Activated CD8-positive, alpha-beta memory T cell treated with anti-CD3 and anti-CD28 coated beads for 36 hours (primary cell): ENCODE results near the gene ETV4. TPM values are rescaled to one million over a fixed set of nuclear protein-coding genes. Genes with fewer than 3 reads are reported as not detected.

ENCODE experiments used
- CTCF ChIA-PET: fragments of 350-600 bp; sonication (Branson Sonifier 250); formaldehyde crosslinking; loops from one replicate; lab custom pipeline; 2021; ENCODE audit warnings: antibody characterized with exemption; lab: Charles Lee
- POLR2A ChIA-PET: fragments of 350-600 bp; sonication (Branson Sonifier 250); formaldehyde crosslinking; loops from one replicate; lab custom pipeline; 2021; ENCODE audit warnings: antibody characterized with exemption; lab: Charles Lee
- total RNA-seq, 2 experiments: library from RNA; stranded (reverse); gene quantifications; one replicate each; pipeline ENCODE4 v1.2.3, GENCODE V29; 2021

ETV4 gene
- total RNA-seq, 2 experiments from 2014 or later: 9.8 to 10.0 TPM

DNA sequence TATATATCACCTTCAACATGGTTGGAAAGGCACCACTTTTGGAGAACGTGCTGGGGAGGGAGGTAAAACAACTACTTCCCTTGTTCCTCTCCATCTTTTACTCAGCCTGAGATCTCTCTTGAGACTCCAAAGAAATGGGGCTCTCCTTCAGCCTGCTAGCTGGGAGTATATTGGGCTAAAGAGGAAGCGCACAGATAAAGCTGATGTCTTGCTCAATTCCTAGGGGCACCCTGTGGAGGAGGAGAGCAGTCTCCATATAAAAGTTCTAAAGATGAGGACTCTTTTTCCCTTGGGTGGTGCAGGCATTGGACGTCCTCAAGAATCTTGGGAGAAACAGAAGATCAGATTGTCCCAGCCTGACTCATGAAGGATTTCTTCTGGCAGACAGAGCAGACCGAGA lies 4.6 kb upstream of the ETV4 start:
- ChIA-PET POLR2A (no interaction called here), CTCF (no interaction called here)

DNA sequence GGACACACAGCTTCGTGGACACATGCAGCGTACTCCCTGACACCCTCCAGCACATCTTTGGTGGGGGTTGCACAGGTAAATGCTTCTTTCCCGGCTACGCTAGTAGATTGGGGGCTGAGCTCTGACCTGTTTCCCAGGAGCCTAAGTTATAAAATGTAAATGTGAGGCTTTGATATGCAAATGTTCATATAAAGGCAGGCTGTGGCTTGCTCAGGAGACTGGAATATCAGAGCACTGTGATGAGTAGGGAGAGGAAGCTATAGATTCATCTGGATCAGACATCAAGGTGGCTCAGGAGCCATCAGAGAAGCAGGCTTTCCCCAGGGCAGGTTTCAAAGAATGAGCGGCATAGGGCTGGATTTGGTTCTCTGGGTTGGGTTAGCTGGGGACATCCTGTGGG lies 3.4 kb upstream of the ETV4 start:
- POLR2A ChIA-PET: no interaction called here

DNA sequence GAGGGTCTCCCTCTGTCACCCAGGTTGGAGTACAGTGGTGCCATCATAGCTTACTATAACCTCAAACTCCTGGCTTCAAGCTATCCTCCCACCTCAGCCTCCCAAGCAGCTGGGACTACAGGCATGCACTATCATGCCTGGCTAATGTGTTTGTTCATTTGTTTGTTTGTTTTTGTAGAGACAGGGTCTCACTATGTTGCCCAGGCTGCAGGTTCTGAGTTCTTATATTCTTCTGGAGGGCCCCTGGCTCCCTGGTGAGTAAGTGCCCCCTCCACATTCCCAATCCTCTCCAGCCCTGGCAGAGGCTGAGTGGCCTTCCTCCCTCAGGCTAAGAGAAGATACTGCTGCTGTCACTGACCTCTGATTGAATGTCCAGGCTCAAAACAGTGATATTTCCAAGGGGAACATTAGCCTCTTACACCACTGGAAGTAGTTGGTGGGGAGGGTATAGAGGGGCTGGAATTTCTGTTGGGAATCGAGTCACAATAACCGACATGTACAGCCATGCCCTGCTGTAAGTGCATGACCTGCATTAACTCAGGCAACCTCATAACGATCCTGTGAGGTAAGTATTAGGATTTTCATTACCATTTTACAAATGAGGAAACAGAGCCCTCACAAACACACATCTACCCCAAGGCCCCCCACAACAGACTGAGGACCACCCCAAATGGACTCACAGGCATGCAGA lies 2.7 kb upstream of the ETV4 start:
- ChIA-PET CTCF (interaction anchor here (0.7 to 2.3 kb wide), 4 partner anchors 9 to 65 kb away, joined by 3 to 16 read pairs (median 4); partner anchors contain the start of gene DHX8), POLR2A (no interaction called here)

More for the DNA sequence above, 3.4 kb upstream of the ETV4 start:
- CTCF ChIA-PET: no interaction called here

DNA sequence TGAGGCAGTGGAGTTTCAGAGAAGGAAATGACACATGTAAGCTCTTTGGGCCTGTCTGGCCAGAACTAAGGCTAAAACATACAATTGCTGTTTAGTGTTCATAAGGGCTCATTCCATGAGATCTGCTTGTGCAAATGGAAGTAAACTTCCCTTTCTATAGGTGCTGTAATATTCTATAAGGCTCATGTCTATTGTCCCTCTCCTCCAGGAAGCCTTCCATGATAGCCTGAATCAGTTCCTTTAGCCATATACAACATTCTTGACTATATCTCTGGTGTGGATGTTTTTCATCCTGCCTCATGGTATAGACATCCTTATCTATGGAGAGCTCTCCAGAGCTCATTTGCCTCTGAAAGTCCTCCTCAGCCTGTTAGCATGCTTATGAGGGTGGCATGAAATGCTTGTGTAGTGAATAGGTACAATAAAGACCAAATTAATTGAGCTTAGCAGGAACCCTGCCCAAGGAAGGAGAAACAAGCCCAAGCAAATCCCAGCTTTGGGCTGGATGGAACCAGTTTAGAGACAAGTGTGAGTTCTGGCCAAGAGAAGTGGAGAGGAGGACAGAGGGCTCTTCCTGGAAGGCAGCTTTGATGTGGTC lies 1.6 kb upstream of the ETV4 start:
- POLR2A ChIA-PET: no interaction called here
- CTCF ChIA-PET: interaction anchor here (0.7 to 2.3 kb wide), 3 partner anchors 28 to 64 kb away, joined by 3 to 16 read pairs (median 3); partner anchors contain the start of gene DHX8

DNA sequence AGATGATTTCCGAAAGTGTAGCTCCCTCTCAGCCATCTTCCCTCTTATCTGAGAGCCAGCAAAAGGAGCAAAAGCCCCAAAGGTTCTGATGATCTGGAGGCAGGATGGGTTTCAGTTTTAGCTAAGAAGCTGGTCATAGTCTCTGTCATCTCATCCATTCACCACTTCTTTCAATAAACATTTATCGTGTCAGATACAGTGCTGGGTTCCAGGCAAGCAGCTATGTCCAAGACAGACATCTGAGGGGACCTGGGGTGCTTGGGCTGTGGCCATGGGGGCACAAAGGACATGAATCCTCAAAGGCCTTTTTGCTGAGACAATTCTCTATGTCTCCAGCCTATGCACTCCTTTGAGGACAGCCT lies 1.0 kb upstream of the ETV4 start:
- ChIA-PET POLR2A (interaction anchor here (0.6 kb wide), 1 partner anchor 675 kb away, joined by 3 read pairs; no protein-coding TSS in a partner anchor), CTCF (interaction anchor here (1.4 to 2.3 kb wide), 3 partner anchors 64 to 396 kb away, joined by 3 to 16 read pairs (median 3); partner anchors contain the start of genes ARL4D and DHX8)

DNA sequence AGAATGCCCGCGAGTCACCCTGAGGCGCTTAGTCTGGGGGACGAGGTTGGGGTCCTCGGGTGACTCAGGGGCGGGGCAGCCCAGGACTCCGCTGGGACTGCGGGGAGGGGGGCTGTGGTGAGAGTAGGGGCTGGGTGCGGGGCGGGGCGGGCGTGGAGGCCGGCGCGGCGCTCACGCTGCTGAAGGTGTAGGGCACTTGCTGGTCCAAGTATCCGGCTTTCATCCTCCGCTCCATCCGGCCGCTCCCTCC lies 832 bp downstream of the ETV4 start:
- CTCF ChIA-PET: no interaction called here
- POLR2A ChIA-PET: interaction anchor here (0.5 to 0.6 kb wide), 3 partner anchors 9 to 1560 kb away, joined by 3 to 4 read pairs (median 4); no protein-coding TSS in a partner anchor

DNA sequence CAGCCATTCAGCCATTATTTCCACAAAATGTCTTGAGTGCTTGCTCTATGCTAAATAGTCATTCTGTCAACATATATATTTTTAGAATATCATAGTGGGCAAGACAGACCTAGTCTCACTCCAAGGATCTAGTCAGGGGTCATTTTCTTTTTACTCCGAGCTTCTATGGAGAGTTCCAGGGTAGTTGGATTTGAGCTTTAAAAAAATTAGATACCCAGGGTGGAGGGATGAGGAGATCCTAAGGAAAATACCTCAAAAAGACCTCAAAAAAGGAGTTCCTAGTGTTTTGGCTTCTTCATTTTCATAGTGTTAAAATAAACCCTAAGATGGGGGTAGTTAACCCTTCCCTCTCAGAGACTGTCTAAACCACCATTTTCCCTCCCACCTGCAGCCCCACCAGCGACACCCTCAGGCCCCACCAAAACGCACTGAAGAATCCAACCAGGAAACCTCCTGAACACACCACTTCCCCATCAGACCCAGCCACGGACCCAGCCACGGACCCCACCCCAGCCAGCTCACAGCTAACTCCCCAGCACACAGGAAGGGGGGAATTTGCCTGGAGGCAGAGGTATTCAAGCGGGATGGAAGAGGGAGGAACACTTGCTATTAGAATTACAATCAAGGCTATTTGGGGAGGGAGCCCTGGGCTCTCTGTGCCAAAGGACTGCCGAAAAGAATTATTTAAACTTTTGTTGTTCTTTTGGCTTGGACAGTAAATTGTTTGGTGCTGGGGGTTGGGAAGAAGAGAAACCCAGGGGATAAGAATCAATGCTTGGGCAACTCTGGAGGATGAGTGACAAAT lies 2.2 kb downstream of the ETV4 start:
- ChIA-PET CTCF (no interaction called here), POLR2A (no interaction called here)

DNA sequence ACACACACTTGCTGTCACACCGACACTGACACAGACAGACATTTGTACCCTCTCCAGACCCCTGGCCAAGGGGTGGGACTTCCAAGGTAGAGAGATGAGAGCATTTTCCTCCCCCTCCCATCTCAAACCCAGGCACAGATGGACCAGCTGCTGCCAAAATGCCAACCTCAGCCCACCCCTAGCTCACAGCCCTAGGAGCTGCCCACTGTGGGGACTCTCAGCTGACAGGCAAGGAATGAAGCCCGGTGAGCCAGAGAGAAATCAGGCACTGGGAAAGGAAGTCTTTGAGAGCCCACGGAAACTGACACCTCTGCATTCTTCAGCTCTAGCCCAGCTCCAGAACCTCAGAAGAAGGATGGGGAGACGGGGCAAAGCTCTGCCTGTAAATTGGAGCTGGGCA lies 2.8 kb downstream of the ETV4 start:
- CTCF ChIA-PET: no interaction called here

DNA sequence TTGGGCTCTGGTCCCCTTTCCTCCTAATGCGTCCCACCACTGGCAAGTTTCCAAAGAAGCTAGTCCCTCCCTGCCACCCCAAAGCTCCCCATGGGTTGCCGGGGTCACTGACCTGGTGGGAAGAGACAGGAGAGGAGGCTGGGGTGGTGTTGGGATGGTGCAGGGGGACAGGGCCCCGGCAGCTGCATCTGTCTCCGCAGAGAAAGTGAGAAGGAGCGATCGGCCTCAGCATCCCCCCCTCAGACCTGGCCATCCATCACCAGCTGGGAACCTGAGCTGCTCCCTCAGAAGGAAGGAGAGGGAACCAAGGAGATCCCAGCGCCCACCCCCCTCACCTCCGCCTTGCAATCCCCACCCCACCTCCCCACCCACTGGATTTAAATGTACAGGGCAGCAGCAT lies 3.3 kb downstream of the ETV4 start:
- CTCF ChIA-PET: no interaction called here
- POLR2A ChIA-PET: no interaction called here

More for the DNA sequence above, 2.8 kb downstream of the ETV4 start:
- POLR2A ChIA-PET: no interaction called here

DNA sequence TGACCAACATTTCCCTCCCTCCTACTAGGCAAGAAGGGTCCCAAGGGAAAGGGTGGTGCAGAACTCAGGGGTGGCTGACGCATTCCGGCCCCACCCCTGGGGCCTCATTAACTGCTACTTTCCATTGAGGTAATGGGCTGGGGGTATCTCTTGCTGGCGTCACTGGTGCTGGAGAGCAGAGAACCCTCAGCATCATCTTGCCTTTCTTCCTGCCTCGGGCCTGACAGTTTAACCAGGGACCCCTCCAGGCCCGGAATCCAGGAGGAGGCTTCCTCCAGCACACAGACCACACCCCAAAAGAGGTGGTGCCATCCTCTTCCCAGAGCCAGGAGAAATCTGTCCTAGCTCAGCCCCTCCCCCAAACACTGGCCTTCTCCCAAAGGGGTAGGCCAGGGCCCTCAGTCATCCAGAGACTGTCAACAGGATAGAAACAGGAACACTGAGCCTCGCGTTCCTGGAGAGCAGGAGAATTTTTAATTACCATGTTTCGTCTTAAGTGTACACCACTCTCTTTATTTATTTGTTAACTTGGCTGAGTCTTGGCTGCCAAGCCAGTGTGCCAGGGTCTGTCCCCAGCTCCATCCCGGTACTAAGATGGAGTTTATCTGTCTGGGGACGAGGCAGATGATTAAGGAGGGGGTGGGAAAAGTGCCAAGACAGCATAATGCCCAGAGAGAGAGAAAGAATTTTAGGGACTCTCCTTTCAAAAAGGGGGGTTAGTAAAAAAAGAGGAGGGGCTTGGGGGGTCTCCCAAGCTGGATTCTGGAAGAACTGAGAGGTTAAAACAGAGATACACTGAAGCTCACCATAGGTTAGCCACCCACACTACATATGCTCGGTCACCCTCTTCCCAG lies 5.1 kb downstream of the ETV4 start:
- POLR2A ChIA-PET: no interaction called here

DNA sequence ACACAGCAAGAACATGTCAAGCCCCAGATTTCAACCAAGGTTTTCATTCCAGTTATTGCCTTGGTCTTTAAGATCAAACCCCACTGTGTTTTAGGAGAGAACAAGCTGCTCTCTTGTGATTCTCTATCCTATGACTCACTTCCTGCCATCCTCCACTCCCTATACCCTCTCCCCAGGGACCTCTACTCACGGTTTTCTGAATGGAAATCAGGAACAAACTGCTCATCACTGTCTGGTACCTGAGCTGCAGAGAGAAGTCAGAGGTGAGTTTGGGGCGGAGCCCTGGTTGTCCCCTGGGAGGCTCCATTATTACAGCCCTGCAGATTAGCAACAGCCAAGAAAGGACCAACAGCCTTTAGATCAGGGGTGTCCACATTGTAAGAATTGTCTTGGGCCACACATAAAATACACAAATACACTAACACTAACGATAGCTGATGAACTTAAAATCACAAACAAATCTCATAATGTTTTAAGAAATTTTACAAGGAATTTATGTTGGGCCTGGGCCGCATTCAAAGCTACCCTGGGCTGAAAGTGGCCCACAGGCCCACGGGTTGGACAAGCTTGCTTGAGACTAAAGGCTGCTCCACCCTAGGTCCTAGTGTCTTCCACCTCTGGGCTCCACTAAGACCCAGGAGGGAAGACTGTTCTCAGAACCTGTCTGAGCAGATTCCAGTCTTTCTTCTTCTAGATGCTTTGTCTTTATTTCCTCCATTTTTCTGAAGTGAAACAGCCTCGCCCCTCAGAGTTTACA lies 9.7 kb downstream of the ETV4 start:
- POLR2A ChIA-PET: interaction anchor here (0.6 kb wide), 1 partner anchor 9 kb away, joined by 4 read pairs; no protein-coding TSS in a partner anchor

More for the DNA sequence above, 5.1 kb downstream of the ETV4 start:
- CTCF ChIA-PET: no interaction called here

DNA sequence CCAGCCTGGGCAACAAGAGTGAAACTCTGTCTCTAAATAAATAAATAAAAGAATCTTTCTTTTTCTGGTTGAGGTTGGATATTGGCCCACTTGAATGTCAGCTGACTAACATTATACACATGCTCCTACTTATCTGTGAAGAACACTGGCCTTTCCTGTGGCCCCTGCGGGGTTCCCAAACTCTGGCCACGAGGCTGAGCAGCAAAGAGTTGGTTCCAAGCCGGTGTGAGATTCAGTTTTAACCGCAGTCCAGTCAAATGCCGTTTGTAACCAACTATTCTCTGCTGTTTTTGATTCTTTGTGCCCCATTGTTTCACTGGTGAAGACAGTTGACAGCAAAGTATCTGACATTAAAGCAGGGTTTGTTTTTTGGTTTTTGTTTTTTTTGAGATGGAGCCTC lies 11.2 kb downstream of the ETV4 start:
- CTCF ChIA-PET: no interaction called here
- POLR2A ChIA-PET: no interaction called here

More for the DNA sequence above, 9.7 kb downstream of the ETV4 start:
- CTCF ChIA-PET: no interaction called here

DNA sequence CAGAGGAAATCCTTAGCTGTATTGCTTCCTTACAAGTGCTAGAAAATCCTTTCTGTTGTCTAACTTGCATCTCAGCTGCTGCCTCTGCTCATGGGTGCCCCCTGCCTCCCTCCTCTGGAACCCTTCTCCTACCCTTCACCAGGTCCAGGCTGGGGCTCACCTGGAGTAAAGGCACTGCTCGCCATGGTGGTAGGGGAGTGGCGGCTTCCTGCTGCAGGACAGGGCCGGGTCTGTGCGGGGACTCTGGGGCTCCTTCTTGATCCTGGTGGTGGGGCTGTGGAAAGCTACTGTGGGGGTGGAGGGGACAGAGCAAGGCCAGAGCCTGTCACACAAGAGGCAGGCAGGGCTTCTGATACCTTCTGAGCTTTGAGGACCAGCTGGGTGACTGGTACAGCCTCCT lies 12.4 kb downstream of the ETV4 start:
- ChIA-PET POLR2A (no interaction called here), CTCF (no interaction called here)

DNA sequence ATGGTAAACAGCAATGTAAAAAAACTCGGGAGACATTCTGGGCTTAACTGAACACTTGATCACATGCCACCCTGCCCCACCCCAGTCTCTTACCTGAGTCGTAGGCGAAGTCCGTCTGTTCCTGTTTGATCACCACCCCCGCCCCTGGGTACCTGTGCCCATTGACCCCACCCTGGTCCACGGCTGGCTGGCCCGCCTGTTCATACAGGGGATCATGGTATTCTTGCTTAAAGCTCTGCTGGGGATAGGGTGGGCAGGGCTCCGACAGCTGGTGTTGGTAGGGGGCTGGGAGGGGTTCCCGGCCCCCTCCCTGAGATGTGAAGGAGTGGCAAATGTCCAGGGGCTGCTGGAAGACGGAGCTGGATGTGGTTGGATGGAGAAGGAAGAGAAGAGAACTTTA lies 13.6 kb downstream of the ETV4 start:
- POLR2A ChIA-PET: no interaction called here
- CTCF ChIA-PET: no interaction called here

DNA sequence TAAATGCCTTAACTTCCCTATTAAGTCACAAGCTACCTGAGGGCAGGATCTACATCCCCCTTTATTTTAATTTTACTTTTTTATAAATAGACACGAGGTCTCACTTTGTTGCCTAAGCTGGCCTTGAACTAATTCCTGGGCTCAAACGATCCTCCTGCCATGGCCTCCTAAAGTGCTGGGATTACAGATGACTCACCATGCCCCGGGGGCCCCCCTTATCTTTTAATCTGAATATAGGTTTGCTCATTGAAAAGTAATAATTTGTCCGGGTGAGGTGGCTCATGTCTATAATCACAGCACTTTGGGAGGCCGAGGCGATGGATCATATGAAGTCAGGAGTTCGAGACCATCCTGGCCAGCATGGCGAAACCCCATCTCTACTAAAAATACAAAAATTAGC lies 14.2 kb downstream of the ETV4 start:
- ChIA-PET CTCF (no interaction called here), POLR2A (no interaction called here)

DNA sequence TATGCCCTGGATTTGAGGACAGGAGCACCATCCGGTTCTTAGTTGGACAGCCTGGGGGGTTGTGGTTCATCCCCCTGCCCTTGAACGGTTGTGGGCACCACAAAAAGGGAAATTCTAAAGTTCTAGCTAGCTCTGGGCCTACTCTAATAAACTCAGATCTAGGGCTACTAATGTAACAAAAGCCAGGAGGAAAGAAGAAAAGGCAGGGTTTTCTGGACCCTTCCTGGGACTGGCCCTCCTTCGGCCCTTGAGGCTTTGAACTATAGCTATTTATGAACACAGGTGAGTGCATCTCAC lies 15.1 kb downstream of the ETV4 start:
- POLR2A ChIA-PET: interaction anchor here (0.7 kb wide), 1 partner anchor 394 kb away, joined by 3 read pairs; no protein-coding TSS in a partner anchor
- CTCF ChIA-PET: no interaction called here

DNA sequence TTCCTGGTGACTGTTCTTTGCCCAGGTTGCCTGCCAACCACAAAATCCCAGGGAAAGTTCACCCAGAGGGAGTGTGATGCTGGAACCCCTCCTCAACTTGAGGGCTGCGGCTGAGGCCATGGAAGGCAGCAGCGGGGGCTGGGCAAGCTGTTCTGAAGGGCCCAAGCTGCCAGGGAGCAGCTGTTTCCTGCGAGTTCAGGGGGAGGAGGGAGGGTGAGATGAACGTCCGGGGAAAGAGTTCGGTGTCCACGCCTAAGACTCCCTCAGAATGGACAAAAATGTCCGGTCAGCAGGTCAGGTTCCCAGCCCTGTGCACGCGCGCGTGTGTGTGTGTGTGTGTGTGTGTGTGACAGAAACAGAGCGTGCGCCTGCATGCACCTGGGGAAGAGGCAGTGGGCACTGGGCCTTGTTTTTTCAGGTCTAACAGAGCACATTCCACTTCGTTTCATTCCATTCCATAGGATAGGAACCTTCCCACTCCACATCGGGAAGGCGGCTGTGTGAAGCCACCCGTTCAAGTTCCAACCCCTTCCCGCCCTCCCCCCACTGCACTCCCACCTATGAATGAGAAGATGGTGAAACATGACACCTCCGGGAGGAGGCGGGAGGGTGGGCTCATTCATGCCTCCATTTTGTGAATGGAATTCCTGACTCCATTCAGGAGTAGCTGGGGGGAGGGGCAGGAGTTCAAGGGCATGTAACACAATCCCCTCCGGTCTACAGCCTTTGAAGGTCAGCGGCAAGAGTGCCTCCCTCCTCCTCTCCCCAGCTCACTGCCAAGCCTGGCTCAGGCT lies 15.7 kb downstream of the ETV4 start:
- ChIA-PET POLR2A (interaction anchor here (0.7 kb wide), 1 partner anchor 395 kb away, joined by 3 read pairs; no protein-coding TSS in a partner anchor), CTCF (no interaction called here)

DNA sequence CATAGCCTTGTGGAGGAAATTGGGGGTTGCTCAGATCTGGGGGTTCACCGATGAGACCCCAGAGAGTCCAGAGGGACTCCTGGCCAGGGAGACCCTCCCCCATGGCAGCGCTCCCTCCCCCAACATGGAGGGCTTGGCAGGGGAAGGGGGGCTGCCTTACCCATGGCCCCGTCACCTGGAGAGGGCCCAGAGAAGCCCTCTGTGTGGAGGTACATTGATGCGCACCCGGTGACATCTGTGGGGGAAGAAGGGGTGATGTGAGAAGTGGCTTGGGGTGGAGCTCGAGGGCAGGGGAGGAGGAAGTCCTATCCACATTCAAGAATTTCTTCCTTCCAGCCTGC lies 16.2 kb downstream of the ETV4 start:
- ChIA-PET CTCF (no interaction called here), POLR2A (no interaction called here)
